VCaP (cell line): ENCODE measurements around the gene SORL1.

Experiments
- H3K27ac ChIP-seq: fragments of 450-650 bp; 2 replicates; pipeline ENCODE4 v1.5.1; 2017
- CTCF ChIP-seq: fragments of 450-650 bp; conservative IDR thresholded peaks from 2 replicates; pipeline ENCODE4 v1.5.1; 2017; ENCODE audit warnings: mild to moderate bottlenecking, moderate library complexity

SORL1 gene

GRCh38 chr11:121681550-121682268, 229.6 kb downstream of the SORL1 start:
- TF ChIP-seq CTCF, result no peak
- H3K27ac ChIP-seq, result no peak overlapping the region
